Renal cortical epithelial cell (primary cell): ENCODE results near the gene CDK9. TPM values are rescaled to one million over a fixed set of nuclear protein-coding genes. Genes with fewer than 3 reads are reported as not detected.
"Not testable (repeated sequence)": the region's sequence is repeated elsewhere in the genome, so short reads cannot be mapped to it uniquely, and the experiment has no call there.

Source experiments
- DNase-seq: peaks from one replicate; pipeline ENCODE4 v3.0.0-alpha.2; 2011; ENCODE audit warnings: low read depth
- total RNA-seq: library from RNA; depleted of rRNA; stranded (reverse); fragments of >200 nt; gene quantifications from 2 replicates; pipeline ENCODE4 v1.2.3, GENCODE V29; 2014

CDK9 gene
- total RNA-seq, 1 donor from 2014 or later, result 69.1 TPM

DNA sequence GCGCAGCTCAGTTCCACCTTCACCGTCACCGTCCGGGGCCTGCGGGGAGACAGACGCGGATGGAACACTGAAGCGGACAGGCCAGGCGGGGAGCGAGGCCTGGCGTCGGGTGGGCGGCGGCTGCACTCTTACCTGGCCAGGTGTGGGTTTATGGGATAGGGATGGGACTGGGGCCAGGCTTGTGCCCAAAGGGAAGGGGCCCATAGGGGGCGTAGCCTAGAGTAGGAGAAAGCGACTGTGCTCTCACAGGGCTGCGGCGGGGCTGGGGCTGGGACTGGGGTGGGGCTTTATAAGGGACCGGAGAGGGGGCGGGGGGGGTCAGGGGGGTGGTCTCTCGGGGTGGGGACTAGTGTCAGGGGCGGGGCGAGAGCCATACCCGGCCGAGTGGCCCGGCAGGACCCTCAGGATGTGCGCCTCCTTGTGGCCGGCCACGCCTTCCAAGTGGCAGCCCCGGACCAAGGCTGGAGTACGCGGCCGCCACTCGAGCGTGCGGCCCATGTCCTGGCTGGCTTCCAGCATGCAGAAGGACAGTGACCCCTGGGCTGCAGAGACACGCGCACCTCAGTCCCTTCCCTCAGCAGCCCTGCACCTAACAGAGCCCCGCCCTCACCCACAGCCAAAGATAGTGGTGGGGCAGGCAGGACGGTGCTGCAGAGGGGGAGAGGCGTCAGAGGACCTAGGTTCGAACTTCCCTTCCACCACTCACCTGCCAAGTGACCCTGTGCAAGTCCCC, 39.7 kb downstream of the CDK9 start:
- no peak for DNase-seq

DNA sequence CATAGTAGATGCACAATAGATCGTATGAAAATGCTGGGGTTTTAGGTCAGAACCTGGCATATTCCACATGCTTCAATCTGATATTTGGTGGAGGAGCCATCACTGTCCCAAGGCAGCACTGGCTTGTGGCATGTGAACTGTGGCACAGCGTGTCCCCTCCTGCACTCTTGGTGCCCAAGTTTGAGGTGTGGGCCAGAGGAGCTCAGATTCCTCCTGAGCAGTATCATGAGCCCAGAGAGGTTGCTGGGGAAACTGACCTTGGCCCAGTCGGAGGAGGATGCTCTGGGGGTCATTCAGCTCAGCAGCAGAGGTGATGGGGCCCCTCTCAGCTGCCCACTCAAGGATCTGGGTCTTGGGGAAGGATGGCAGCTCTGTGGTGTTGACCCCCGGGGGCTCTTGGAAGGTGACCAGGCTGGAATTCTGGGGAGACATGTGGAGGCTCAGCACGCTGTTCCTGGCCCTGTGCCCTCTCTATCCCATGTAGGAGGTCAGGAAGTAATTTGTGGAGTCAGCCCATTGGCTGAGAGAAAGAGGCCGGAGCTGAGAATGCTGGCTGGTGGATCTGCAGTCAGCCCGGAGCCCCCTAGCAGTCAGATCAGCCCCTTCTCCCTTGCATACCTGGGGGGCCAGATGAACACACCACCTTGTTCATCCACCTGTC, 40.5 kb downstream of the CDK9 start:
- no peak for DNase-seq

DNA sequence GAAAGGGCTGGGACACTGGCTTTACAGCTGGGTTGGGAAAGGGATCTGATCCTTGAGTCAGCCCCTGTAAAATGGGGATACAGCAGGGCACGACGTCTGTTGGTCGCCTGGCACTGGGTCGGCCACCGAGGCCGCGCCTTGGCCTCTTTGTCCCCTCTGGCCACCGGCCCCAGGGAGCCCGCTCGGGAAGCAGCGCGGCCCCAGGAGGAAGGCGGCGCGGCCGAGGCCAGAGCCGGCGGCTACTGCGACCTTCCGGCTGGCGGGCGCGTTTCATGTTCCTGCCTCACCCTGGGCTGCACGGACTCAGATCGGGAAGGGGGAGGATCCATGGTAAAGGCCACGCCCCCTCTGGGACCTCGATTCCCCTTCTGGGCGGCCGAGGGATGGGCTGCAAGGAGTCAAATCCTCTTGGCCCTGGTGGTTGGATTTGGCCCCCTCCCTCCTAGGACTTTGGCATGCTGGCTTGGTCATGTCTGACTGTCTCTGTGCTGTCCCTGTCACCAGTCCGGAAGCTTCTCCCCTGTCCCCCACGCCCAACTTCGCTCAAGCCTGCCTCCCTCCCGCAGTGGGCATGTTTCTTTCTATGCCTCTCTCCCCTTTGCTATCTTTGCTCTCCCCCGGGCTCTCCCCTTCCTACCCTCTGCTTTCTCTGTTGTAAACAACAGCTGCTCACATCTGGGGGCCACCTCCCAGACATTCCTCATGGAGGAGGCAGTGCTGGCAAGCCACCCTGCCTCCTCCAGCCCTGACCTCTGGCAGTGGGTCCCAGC, 42.6 kb downstream of the CDK9 start:
- DNase-seq, result peak; percentile 35

DNA sequence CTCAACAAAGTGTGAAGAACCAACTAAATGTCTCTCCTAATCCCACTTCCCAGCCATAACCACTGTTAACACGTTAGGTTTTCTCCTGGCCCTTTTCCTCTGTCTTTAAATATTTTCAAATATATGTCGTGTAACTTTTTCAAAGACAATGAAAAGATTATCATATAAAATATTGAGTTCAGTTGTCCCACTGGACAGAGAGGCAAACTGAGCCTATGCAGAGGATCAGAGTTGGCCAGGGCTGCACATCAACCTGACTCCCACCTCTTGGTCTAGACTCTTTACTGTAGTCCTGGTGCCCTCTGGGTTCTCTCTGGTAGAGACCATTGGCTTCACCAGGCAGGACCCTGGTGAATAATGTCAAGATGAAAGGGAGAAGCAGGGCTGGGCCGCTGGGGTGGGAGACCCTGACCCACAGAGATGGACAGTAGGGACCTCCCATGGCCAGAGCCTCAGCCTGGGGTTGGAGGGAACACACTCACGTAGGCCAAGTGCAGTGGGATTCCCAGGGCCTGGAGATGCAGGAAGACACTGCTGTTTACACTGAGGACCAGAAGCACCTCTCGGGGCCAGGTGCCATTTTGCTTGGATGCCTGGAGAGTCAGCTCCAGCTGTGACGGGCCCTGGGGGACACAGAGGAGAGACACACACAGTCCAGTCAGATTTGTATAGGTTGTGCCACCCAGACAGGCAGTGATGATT, 43.5 kb downstream of the CDK9 start:
- DNase-seq, result no peak

DNA sequence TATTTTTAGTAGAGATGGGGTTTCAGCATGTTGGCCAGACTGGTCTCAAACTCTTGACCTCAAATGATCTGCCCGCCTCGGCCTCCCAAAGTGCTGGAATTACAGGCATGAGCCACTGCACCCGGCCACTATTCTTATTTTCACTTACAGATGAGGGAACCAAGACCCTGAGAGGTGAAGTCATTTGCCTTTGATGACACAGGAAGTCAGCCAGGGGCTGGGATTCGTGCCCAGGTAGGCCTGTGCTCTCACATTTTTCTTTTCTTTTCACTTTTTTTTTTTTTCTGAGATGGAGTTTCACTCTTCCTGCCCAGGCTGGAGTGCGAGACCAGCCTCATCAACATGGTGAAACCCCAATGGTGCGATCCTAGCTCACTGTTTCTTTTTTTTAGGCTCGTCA, 46.4 kb downstream of the CDK9 start:
- no peak for DNase-seq

DNA sequence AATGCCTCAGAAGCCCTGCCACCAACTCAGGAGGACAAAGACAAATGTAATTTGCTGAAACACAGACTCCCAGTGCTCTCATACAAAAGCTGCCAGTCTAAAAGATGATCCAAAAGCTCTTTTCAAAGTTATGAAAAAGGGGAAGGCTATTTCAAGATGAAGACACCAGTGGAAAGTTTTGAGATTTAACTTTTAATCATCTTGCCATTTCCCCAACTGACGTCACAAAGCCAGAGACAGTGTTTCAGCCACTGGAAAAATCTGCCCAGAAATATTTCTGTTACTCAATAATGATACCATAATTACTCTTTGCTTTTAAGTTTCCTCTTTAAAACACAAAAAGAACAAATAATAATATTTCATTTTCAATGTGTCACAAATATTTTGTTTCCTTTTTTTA, 47.7 kb downstream of the CDK9 start:
- DNase-seq, result no peak

DNA sequence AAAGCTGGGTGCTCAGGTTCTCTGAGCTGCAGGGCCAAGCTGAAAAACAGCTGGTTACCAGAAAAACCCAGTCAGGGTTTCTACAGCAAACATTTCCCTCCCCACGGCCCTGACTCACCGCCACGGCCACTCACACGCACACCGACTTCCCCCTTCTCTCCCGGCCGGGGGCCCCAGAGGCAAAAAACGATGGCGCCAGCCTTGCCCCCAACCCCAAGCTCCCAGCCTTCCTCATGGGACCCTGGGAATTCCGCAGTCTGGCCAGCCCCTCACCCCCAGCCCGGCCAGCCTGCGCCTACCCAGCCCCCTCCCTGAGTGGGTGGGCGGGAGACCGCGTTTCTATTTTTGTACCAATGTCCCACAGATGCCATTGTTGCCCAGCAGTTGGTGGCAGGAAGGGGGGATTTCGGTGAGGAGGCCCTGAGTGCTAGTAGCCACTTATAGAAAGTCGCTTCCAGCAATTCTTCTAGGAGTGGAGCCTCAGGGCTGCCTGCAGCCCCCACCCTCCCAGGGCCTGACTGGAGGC, 50.2 kb downstream of the CDK9 start:
- peak; percentile 36 for DNase-seq

DNA sequence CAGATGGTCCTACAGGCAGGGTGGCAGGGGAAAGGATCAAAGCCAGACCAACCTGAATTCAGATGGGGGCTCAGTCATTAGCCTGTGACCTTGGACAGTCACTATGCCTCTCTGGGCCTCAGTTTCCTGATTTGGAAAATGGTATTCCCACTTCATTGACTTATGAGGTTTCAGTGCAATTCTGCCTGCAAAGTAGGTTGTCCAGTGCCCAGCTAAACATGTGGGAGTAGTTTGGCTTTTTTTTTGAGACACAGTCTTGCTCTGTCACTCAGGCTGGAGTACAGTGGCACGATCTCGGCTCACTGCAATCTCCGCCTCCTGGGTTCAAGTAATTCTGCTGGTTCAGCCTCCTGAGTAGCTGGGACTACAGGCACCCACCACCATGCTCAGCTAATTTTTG, 50.7 kb downstream of the CDK9 start:
- DNase-seq, result not testable (repeated sequence)

DNA sequence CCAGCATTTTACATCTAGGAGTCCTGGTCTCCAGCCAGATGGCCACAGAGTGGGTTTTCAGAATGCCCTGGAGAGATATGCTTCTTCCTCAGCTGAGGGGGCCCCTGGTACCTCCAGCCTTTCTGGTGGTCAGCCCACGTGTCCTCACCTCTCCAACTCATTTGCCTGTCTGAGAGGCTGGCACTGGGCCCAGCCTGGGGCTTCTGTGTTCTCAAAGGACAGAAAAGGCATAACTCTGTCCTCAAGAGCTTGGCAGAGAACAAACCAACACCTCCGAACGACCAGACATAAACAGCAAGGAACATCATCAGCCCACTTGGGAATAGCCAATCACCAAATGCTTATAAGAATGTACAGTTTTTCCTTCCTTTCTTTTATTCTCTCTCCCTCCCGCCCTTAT, 51.5 kb downstream of the CDK9 start:
- peak; percentile 18 for DNase-seq

DNA sequence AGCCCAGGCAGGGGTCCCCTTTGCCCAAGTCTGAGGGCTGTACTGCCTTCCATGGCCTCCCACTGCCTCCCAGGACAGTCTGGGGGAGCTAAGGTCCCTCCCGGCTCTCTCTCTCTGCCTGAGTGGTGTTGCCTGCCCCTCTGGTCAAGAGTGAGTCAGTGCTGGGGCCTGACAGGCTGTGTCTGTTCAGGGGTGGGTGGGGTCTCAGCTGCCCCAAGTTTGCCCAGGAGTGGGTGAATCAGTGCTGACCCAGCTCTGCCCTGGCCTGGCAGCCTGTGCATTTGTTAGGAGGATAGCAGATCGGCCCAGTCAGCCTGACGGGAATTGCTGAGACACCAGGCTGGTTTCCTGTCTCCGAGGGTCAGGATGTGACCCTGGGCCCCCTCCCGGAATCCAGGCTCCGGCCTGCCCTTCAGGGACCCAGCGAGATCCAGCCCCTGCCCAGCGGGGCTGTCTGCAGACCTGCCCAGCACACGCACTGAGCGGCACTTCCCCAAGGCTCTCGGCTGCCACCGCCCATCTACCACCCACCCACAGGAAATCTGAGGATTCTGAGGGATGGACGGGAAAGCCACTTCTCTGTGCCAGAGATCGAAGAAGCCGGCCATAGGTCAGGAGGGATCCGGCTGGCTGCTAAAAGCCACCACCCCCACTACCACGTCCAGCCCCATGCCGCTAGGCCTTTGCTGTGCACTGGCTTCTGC, 52.7 kb downstream of the CDK9 start:
- peak; percentile 94 for DNase-seq

Other genes starting within 250 kb of the CDK9 start
- 10.8 and 37.5 TPM in 2 replicates for gene STXBP1, start 173.8 kb upstream of the CDK9 start, total RNA-seq
- 0.10 TPM in 1 of 2 replicates, not detected in the other for gene CFAP157, start 79.0 kb upstream of the CDK9 start, total RNA-seq
- 21.8 and 45.1 TPM in 2 replicates for gene PTRH1, start 70.4 kb upstream of the CDK9 start, total RNA-seq
- gene TTC16, start 70.0 kb upstream of the CDK9 start, total RNA-seq, result 0.10 TPM in 1 of 2 replicates, not detected in the other
- gene TOR2A, start 50.7 kb upstream of the CDK9 start, total RNA-seq, result 3.3 and 6.4 TPM in 2 replicates
- gene SH2D3C, start 7.4 kb upstream of the CDK9 start, total RNA-seq, result 0.05 and 0.17 TPM in 2 replicates
- 75.2 and 136 TPM in 2 replicates for gene FPGS, start 16.8 kb downstream of the CDK9 start, total RNA-seq
- 0.87 and 6.8 TPM in 2 replicates for gene ENG, start 68.6 kb downstream of the CDK9 start, total RNA-seq
- gene AK1, start 91.6 kb downstream of the CDK9 start, total RNA-seq, result 37.3 and 43.8 TPM in 2 replicates
- 23.1 and 30.5 TPM in 2 replicates for gene ST6GALNAC6, start 113.6 kb downstream of the CDK9 start, total RNA-seq
- 31.8 and 33.0 TPM in 2 replicates for gene ST6GALNAC4, start 131.0 kb downstream of the CDK9 start, total RNA-seq
- 0.65 and 2.1 TPM in 2 replicates for gene PIP5KL1, start 144.7 kb downstream of the CDK9 start, total RNA-seq
- gene DPM2, start 151.8 kb downstream of the CDK9 start, total RNA-seq, result 6.4 and 7.1 TPM in 2 replicates
- gene EEIG1, start 195.0 kb downstream of the CDK9 start, total RNA-seq, result 5.0 and 39.1 TPM in 2 replicates